AG04450 (cell line): ENCODE measurements around the gene DBH. TPM values are rescaled to one million over a fixed set of nuclear protein-coding genes. Genes with fewer than 3 reads are reported as not detected.

Experiments used
- CTCF ChIA-PET: fragments of 300-600, 350-600 bp; formaldehyde crosslinking; extraction: SDS; loops from one replicate; lab custom pipeline; 2022; ENCODE audit warnings: antibody characterized with exemption, inconsistent platforms; lab: Charles Lee
- POLR2A ChIA-PET: fragments of 350-600 bp; formaldehyde crosslinking; extraction: SDS; loops from one replicate; lab custom pipeline; 2021; ENCODE audit warnings: antibody characterized with exemption, inconsistent platforms; lab: Yijun Ruan, JAX
- DNase-seq: peaks from one replicate; pipeline ENCODE4 v3.0.0-alpha.2; 2011; ENCODE audit warnings: low read depth, low spot score
- H3K27ac ChIP-seq: one replicate; pipeline ENCODE4 v1.5.1; 2012; ENCODE audit warnings: low read depth, low read length, control low read depth
- H3K27me3 ChIP-seq: one replicate; pipeline ENCODE4 v1.6.0; 2012; ENCODE audit warnings: low read length; ENCODE audit not compliant: control insufficient read depth, insufficient read depth
- H3K4me3 ChIP-seq: 2 replicates; pipeline ENCODE4 v1.5.1; 2011; ENCODE audit warnings: mild to moderate bottlenecking, low read depth, low read length, control low read depth
- H3K9me3 ChIP-seq: 2 replicates; pipeline ENCODE4 v1.5.1; 2012; ENCODE audit warnings: low read length; ENCODE audit not compliant: control insufficient read depth, insufficient read depth
- polyA plus RNA-seq: library from polyadenylated mRNA; depleted of rRNA; stranded (reverse); fragments of >200 nt; gene quantifications from 2 replicates; pipeline ENCODE4 v1.2.3, GENCODE V29; 2011
- TF ChIP-seq, protein P1 (sequence below): IDR thresholded peaks from 2 replicates; pipeline ENCODE4 v1.5.1; 2011; ENCODE audit warnings: low read depth, low read length, control low read depth, inconsistent platforms

Gene DBH
- polyA plus RNA-seq, 1 experiment: not detected

DNA sequence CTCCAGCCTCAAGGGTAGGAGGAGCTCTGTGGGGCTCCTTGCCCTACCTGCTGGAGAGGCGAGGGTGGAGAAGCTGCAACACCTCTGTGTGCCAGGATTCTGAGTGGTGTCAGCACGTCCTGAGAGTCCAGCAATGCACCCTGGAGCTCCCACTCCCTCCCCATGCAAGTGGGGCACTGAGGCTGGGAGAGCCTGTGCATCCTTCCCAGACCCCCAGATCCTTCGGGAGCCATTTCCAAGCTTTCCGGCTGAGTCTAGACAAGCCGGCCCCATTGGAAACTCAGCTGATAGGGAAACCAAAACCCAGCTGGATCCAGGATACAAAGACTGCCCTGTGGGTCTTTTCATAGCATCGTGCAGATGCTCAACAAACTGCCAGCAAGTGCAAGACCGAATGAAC, 28.8 kb upstream of the DBH start:
- no peak for DNase-seq
- POLR2A ChIA-PET: no interaction called here
- no peak overlapping the region for H3K4me3 ChIP-seq
- peaks cover 55% of the 10 kb centered on the region for H3K27me3 ChIP-seq
- CTCF ChIA-PET: no interaction called here
- H3K9me3 ChIP-seq: no peaks in the 10 kb centered on the region
- TF ChIP-seq, protein P1, sequence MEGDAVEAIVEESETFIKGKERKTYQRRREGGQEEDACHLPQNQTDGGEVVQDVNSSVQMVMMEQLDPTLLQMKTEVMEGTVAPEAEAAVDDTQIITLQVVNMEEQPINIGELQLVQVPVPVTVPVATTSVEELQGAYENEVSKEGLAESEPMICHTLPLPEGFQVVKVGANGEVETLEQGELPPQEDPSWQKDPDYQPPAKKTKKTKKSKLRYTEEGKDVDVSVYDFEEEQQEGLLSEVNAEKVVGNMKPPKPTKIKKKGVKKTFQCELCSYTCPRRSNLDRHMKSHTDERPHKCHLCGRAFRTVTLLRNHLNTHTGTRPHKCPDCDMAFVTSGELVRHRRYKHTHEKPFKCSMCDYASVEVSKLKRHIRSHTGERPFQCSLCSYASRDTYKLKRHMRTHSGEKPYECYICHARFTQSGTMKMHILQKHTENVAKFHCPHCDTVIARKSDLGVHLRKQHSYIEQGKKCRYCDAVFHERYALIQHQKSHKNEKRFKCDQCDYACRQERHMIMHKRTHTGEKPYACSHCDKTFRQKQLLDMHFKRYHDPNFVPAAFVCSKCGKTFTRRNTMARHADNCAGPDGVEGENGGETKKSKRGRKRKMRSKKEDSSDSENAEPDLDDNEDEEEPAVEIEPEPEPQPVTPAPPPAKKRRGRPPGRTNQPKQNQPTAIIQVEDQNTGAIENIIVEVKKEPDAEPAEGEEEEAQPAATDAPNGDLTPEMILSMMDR: no peak
- H3K27ac ChIP-seq: no peak overlapping the region

GRCh38 chr9:133607976-133608375, 28.2 kb upstream of the DBH start:
- no peak overlapping the region for H3K27ac ChIP-seq
- DNase-seq: no peak
- no peaks in the 10 kb centered on the region for H3K9me3 ChIP-seq
- H3K4me3 ChIP-seq: no peak overlapping the region
- POLR2A ChIA-PET: no interaction called here
- TF ChIP-seq, protein P1: no peak
- CTCF ChIA-PET: no interaction called here
- H3K27me3 ChIP-seq: peaks cover 51% of the 10 kb centered on the region

GRCh38 chr9:133608382-133608781, 27.8 kb upstream of the DBH start:
- CTCF ChIA-PET: no interaction called here
- peaks cover 47% of the 10 kb centered on the region for H3K27me3 ChIP-seq
- H3K27ac ChIP-seq: no peak overlapping the region
- H3K9me3 ChIP-seq: no peaks in the 10 kb centered on the region
- no peak overlapping the region for H3K4me3 ChIP-seq
- DNase-seq: no peak
- POLR2A ChIA-PET: no interaction called here
- TF ChIP-seq, protein P1: no peak

GRCh38 chr9:133608889-133609288, 27.3 kb upstream of the DBH start:
- H3K27me3 ChIP-seq: peaks cover 50% of the 10 kb centered on the region
- H3K9me3 ChIP-seq: no peaks in the 10 kb centered on the region
- ChIA-PET POLR2A (no interaction called here), CTCF (no interaction called here)
- H3K27ac ChIP-seq: no peak overlapping the region
- TF ChIP-seq, protein P1: no peak
- H3K4me3 ChIP-seq: no peak overlapping the region
- DNase-seq: no peak

- no peak within 1 kb of the TSS for H3K27ac ChIP-seq
- TF ChIP-seq, protein P1: no peak
- CTCF ChIA-PET: no interaction called here
- no peaks in the 10 kb centered on the region for H3K9me3 ChIP-seq
- POLR2A ChIA-PET: no interaction called here
- DNase-seq: no peak
- H3K27me3 ChIP-seq: peaks cover 51% of the 10 kb centered on the region
- no peak within 1 kb of the TSS for H3K4me3 ChIP-seq
These were observed 26.7 kb upstream of the DBH start, which contains the start of gene FAM163B for GRCh38 chr9:133609311-133610098. Gene FAM163B, minus strand, starts transcription at chr9:133609389. Its CDS starts 29,166 bp downstream, at chr9:133580223.
